SJSA1 (cell line): ENCODE data around the gene PC. TPM values are rescaled to one million over a fixed set of nuclear protein-coding genes. Genes with fewer than 3 reads are reported as not detected.

Source experiments
- DNase-seq, 2 experiments: peaks; one replicate each; pipeline ENCODE4 v3.0.0-alpha.2; 2015 to 2020; ENCODE audit warnings: low spot score in 2 of 2, low read depth in 1 of 2
- H3K27ac ChIP-seq: fragments of 250-450 bp; sonication (Bioruptor Pico); 2 replicates; pipeline ENCODE4 v1.5.1; 2020; ENCODE audit warnings: mild to moderate bottlenecking, moderate library complexity
- H3K27me3 ChIP-seq: fragments of 250-450 bp; sonication (Bioruptor Pico); replicated peaks from 2 replicates; pipeline ENCODE4 v1.5.1; 2020; ENCODE audit warnings: mild to moderate bottlenecking, moderate library complexity
- H3K36me3 ChIP-seq: fragments of 250-450 bp; sonication (Bioruptor Pico); 2 replicates; pipeline ENCODE4 v1.5.1; 2020; ENCODE audit warnings: mild to moderate bottlenecking
- H3K4me1 ChIP-seq: fragments of 250-450 bp; sonication (Bioruptor Pico); replicated peaks from 2 replicates; pipeline ENCODE4 v1.6.1; 2021; ENCODE audit warnings: mild to moderate bottlenecking
- H3K4me3 ChIP-seq: fragments of 250-450 bp; sonication (Bioruptor Pico); 2 replicates; pipeline ENCODE4 v1.5.1; 2020; ENCODE audit warnings: mild to moderate bottlenecking
- H3K9me3 ChIP-seq: fragments of 250-450 bp; sonication (Bioruptor Pico); replicated peaks from 2 replicates; pipeline ENCODE4 v1.5.1; 2020; ENCODE audit warnings: mild to moderate bottlenecking
- total RNA-seq: library from RNA; depleted of rRNA; stranded (reverse); fragments of >200 nt; shearing (Covaris generic); gene quantifications from 2 replicates; pipeline ENCODE4 v1.2.3, GENCODE V29; 2014

PC gene
- total RNA-seq, 1 experiment from 2014 or later = 42.0 TPM

GRCh38 chr11:66875378-66875777 is 82.8 kb downstream of the PC start:
- Histone ChIP-seq H3K9me3 (no peaks in the 10 kb centered on the region), H3K4me1 (peaks cover 5% of the 10 kb centered on the region), H3K27me3 (no peaks in the 10 kb centered on the region), H3K27ac (no peak overlapping the region), H3K4me3 (no peak overlapping the region), H3K36me3 (peaks cover 13% of the 10 kb centered on the region)
- DNase-seq = no peak

GRCh38 chr11:66874232-66874631 is 84.0 kb downstream of the PC start:
- no peaks in the 10 kb centered on the region for H3K9me3 ChIP-seq
- DNase-seq = no peak
- H3K27ac ChIP-seq = no peak overlapping the region
- peaks cover 22% of the 10 kb centered on the region for H3K36me3 ChIP-seq
- H3K4me3 ChIP-seq = no peak overlapping the region
- no peaks in the 10 kb centered on the region for H3K27me3 ChIP-seq
- H3K4me1 ChIP-seq = peaks cover 5% of the 10 kb centered on the region

GRCh38 chr11:66871521-66871901 is 86.7 kb downstream of the PC start:
- H3K4me3 ChIP-seq = no peak overlapping the region
- no peak for DNase-seq
- H3K27ac ChIP-seq = no peak overlapping the region
- no peaks in the 10 kb centered on the region for H3K9me3 ChIP-seq
- peaks cover 25% of the 10 kb centered on the region for H3K36me3 ChIP-seq
- H3K4me1 ChIP-seq = no peaks in the 10 kb centered on the region
- H3K27me3 ChIP-seq = no peaks in the 10 kb centered on the region

- Histone ChIP-seq H3K4me3 (no peak overlapping the region), H3K27me3 (no peaks in the 10 kb centered on the region), H3K36me3 (peaks cover 27% of the 10 kb centered on the region), H3K27ac (no peak overlapping the region), H3K4me1 (no peaks in the 10 kb centered on the region), H3K9me3 (no peaks in the 10 kb centered on the region)
- no peak for DNase-seq
These were observed 87.3 kb downstream of the PC start for GRCh38 chr11:66870616-66871520.

GRCh38 chr11:66870131-66870530 is 88.1 kb downstream of the PC start:
- no peak overlapping the region for H3K27ac ChIP-seq
- peaks cover 32% of the 10 kb centered on the region for H3K36me3 ChIP-seq
- H3K9me3 ChIP-seq = no peaks in the 10 kb centered on the region

GRCh38 chr11:66869567-66869870 is 88.7 kb downstream of the PC start:
- Histone ChIP-seq H3K36me3 (peaks cover 32% of the 10 kb centered on the region), H3K4me1 (no peaks in the 10 kb centered on the region), H3K27me3 (no peaks in the 10 kb centered on the region), H3K9me3 (no peaks in the 10 kb centered on the region), H3K4me3 (no peak overlapping the region), H3K27ac (no peak overlapping the region)
- no peak for DNase-seq

More at GRCh38 chr11:66870131-66870530, 88.1 kb downstream of the PC start:
- Histone ChIP-seq H3K4me3 (no peak overlapping the region), H3K27me3 (no peaks in the 10 kb centered on the region), H3K4me1 (no peaks in the 10 kb centered on the region)
- no peak for DNase-seq

- no peaks in the 10 kb centered on the region for H3K4me1 ChIP-seq
- H3K27me3 ChIP-seq = no peaks in the 10 kb centered on the region
- no peak overlapping the region for H3K27ac ChIP-seq
- no peaks in the 10 kb centered on the region for H3K9me3 ChIP-seq
- peak in 1 of 2 experiments; percentile 67 for DNase-seq
- peaks cover 32% of the 10 kb centered on the region for H3K36me3 ChIP-seq
- no peak overlapping the region for H3K4me3 ChIP-seq
These were observed 89.2 kb downstream of the PC start for GRCh38 chr11:66868726-66869566.

GRCh38 chr11:66868082-66868725 is 90.0 kb downstream of the PC start:
- DNase-seq = no peak
- Histone ChIP-seq H3K36me3 (peaks cover 35% of the 10 kb centered on the region), H3K4me1 (no peaks in the 10 kb centered on the region), H3K27me3 (no peaks in the 10 kb centered on the region), H3K4me3 (no peak overlapping the region), H3K9me3 (no peaks in the 10 kb centered on the region), H3K27ac (no peak overlapping the region)

GRCh38 chr11:66867425-66868040 is 90.7 kb downstream of the PC start:
- H3K27me3 ChIP-seq = no peaks in the 10 kb centered on the region
- no peaks in the 10 kb centered on the region for H3K9me3 ChIP-seq
- DNase-seq = no peak
- peaks cover 41% of the 10 kb centered on the region for H3K36me3 ChIP-seq
- no peak overlapping the region for H3K4me3 ChIP-seq
- H3K4me1 ChIP-seq = no peaks in the 10 kb centered on the region
- H3K27ac ChIP-seq = no peak overlapping the region

GRCh38 chr11:66866511-66866986 is 91.6 kb downstream of the PC start:
- Histone ChIP-seq H3K27me3 (no peaks in the 10 kb centered on the region), H3K36me3 (peaks cover 49% of the 10 kb centered on the region), H3K4me3 (no peak overlapping the region), H3K27ac (no peak overlapping the region), H3K4me1 (no peaks in the 10 kb centered on the region), H3K9me3 (no peaks in the 10 kb centered on the region)
- DNase-seq = no peak

GRCh38 chr11:66866007-66866406 is 92.2 kb downstream of the PC start:
- Histone ChIP-seq H3K27me3 (no peaks in the 10 kb centered on the region), H3K4me1 (no peaks in the 10 kb centered on the region), H3K4me3 (no peak overlapping the region), H3K9me3 (no peaks in the 10 kb centered on the region), H3K36me3 (peaks cover 47% of the 10 kb centered on the region), H3K27ac (no peak overlapping the region)
- DNase-seq = no peak

- Histone ChIP-seq H3K9me3 (no peaks in the 10 kb centered on the region), H3K36me3 (peaks cover 47% of the 10 kb centered on the region), H3K27me3 (no peaks in the 10 kb centered on the region), H3K4me3 (no peak overlapping the region), H3K4me1 (no peaks in the 10 kb centered on the region), H3K27ac (no peak overlapping the region)
- DNase-seq = no peak
These were observed 93.1 kb downstream of the PC start for GRCh38 chr11:66864924-66865697.
